DOHH2 (cell line): ENCODE results near the gene SALL2.
A peak's percentile ranks its signal among the peaks of the same experiment; 100 is the strongest.

Experiments used
- H3F3A ChIP-seq: fragments of 200-600 bp; sonication (generic), shearing (Covaris generic); 2 replicates; pipeline ENCODE4 v1.6.0; 2016; ENCODE audit warnings: antibody characterized with exemption, mild to moderate bottlenecking; ENCODE audit not compliant: control insufficient read depth, insufficient read depth
- H3K27ac ChIP-seq: fragments of 200-600 bp; sonication (generic); 2 replicates; pipeline ENCODE4 v1.5.1; 2014; ENCODE audit warnings: low read depth, mild to moderate bottlenecking, low read length, moderate library complexity
- H3K27me3 ChIP-seq: fragments of 200-600 bp; sonication (generic); 2 replicates; pipeline ENCODE4 v1.6.1; 2014; ENCODE audit warnings: mild to moderate bottlenecking, low read length, mixed read lengths; ENCODE audit not compliant: control insufficient read depth
- H3K36me3 ChIP-seq: fragments of 200-600 bp; sonication (generic); 2 replicates; pipeline ENCODE4 v1.6.1; 2014; ENCODE audit warnings: mild to moderate bottlenecking, low read length, moderate library complexity, mixed read lengths; ENCODE audit not compliant: control insufficient read depth
- H3K4me1 ChIP-seq: fragments of 200-600 bp; sonication (generic); 2 replicates; pipeline ENCODE4 v1.6.1; 2014; ENCODE audit warnings: mild to moderate bottlenecking, low read length, mixed read lengths; ENCODE audit not compliant: control insufficient read depth
- H3K4me2 ChIP-seq: fragments of 200-600 bp; sonication (generic); 2 replicates; pipeline ENCODE4 v1.6.0; 2014; ENCODE audit warnings: mild to moderate bottlenecking, low read length, moderate library complexity
- H3K4me3 ChIP-seq: fragments of 200-600 bp; sonication (generic); 2 replicates; pipeline ENCODE4 v1.5.1; 2014; ENCODE audit warnings: mild to moderate bottlenecking, low read length, mixed read lengths
- H3K79me2 ChIP-seq: fragments of 200-600 bp; sonication (generic); 2 replicates; pipeline ENCODE4 v1.6.1; 2014; ENCODE audit warnings: mild to moderate bottlenecking, low read length, mixed read lengths; ENCODE audit not compliant: control insufficient read depth
- H3K9me2 ChIP-seq: fragments of 200-600 bp; sonication (generic); replicated peaks from 2 replicates; pipeline ENCODE4 v1.6.1; 2014; ENCODE audit warnings: mild to moderate bottlenecking, low read length, mixed read lengths; ENCODE audit not compliant: control insufficient read depth
- H3K9me3 ChIP-seq: fragments of 200-600 bp; sonication (generic); 2 replicates; pipeline ENCODE4 v1.6.1; 2014; ENCODE audit warnings: antibody characterized with exemption, low read length, mixed read lengths; ENCODE audit not compliant: control insufficient read depth, insufficient read depth
- H4K20me1 ChIP-seq: fragments of 200-600 bp; sonication (generic); 2 replicates; pipeline ENCODE4 v1.6.0; 2014; ENCODE audit warnings: low read depth, mild to moderate bottlenecking, antibody characterized with exemption, low read length, moderate library complexity; ENCODE audit not compliant: control insufficient read depth, insufficient read depth
- EZH2phosphoT487 ChIP-seq: fragments of 200-600 bp; sonication (generic); IDR thresholded peaks from 2 replicates; pipeline ENCODE4 v1.6.1; 2017; ENCODE audit warnings: borderline replicate concordance, mild to moderate bottlenecking, antibody characterized with exemption, low read length, moderate library complexity, mixed read lengths
- TF ChIP-seq, protein P1 (sequence below): fragments of 200-600 bp; sonication (generic); IDR thresholded peaks from one replicate; pipeline ENCODE4 v1.5.1; 2014; ENCODE audit warnings: antibody characterized with exemption, mild to moderate bottlenecking, low read depth, low read length; ENCODE audit not compliant: poor library complexity, severe bottlenecking

SALL2 gene

DNA sequence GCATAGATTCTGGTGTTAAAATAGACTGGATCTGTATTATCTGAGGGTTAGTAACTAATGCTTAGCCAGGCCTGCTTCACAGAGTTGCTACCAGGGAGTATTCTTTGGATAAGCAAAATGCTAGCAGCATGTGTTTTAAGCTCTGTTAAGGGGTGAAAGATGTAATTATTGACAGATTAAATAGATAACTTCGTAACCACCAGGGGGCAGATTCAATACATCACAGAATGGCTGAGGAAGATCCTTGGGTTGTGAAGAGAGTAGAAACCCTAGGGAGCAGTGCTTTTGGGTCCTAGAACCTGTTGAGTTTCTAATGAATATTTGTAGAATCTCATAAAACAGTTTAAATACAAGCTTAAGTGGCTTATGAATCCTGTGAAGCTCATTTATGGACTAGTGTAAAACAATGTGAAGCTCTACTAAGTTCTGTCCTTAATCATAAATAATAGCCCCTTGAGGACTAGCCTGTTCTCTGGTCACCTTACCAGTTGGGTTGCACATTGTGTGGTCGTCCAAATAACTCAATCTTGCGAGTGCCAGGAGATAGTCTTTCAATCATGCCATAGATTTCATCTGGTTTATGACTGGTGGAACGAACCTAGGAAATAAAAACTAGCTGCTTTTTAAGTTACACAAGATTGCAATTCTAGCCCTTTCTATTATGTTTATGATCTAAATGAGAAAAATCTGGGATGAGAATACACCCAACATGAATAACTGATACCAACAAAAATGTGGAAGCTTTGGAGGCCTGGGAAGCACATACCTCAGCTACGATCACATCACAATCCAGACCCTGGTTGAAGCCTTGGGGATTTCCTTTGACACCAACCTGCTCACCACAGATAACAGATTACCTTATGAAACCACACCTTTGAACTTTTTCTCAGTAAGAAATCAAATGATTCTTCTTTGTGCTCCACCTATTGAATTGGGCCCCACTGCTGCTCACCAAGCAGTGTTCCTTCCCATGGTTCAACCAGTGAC lies 27.3 kb downstream of the SALL2 start:
- Histone ChIP-seq H3K4me2 (no peak overlapping the region), H3K9me2 (no peaks in the 10 kb centered on the region), H3F3A (peaks cover 7% of the 10 kb centered on the region; the same call in 1 of the 2 replicates), H3K4me3 (no peak overlapping the region), H3K27me3 (no peaks in the 10 kb centered on the region), H3K36me3 (peaks cover 92% of the 10 kb centered on the region), H3K9me3 (no peaks in the 10 kb centered on the region), H3K79me2 (peaks cover 8% of the 10 kb centered on the region), H3K4me1 (no peaks in the 10 kb centered on the region), H4K20me1 (no peaks in the 10 kb centered on the region), H3K27ac (no peak overlapping the region)
- TF ChIP-seq, protein P1, sequence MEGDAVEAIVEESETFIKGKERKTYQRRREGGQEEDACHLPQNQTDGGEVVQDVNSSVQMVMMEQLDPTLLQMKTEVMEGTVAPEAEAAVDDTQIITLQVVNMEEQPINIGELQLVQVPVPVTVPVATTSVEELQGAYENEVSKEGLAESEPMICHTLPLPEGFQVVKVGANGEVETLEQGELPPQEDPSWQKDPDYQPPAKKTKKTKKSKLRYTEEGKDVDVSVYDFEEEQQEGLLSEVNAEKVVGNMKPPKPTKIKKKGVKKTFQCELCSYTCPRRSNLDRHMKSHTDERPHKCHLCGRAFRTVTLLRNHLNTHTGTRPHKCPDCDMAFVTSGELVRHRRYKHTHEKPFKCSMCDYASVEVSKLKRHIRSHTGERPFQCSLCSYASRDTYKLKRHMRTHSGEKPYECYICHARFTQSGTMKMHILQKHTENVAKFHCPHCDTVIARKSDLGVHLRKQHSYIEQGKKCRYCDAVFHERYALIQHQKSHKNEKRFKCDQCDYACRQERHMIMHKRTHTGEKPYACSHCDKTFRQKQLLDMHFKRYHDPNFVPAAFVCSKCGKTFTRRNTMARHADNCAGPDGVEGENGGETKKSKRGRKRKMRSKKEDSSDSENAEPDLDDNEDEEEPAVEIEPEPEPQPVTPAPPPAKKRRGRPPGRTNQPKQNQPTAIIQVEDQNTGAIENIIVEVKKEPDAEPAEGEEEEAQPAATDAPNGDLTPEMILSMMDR, result peak; percentile 75
- TF ChIP-seq EZH2phosphoT487, result no peak

DNA sequence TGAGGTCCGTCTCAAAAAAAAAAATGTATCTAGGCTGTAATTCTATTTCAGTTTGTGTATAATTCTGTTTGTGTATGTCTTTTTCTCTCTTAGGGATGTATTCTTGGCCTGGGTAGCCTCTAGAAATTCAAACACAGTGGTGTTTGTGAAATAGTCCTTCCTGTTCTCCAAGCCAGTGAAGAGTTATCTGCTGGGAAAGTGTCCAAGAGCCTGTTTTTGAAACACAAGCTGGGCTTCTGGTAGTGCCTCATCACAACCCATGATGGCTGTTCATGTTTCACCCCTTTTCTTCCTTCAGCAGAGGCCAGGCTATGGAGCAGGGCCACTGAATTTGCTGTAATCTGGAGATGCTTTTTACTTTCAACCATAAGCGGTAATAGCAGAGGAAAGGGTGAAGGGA lies 29.7 kb downstream of the SALL2 start:
- H3K4me1 ChIP-seq, result no peaks in the 10 kb centered on the region
- no peaks in the 10 kb centered on the region for H3K27me3 ChIP-seq
- peaks cover 84% of the 10 kb centered on the region for H3K36me3 ChIP-seq
- peaks cover 7% of the 10 kb centered on the region; the same call in 1 of the 2 replicates for H3F3A ChIP-seq
- no peaks in the 10 kb centered on the region for H4K20me1 ChIP-seq
- H3K4me2 ChIP-seq, result no peak overlapping the region
- TF ChIP-seq, protein P1, result no peak
- no peak for TF ChIP-seq EZH2phosphoT487
- no peak overlapping the region for H3K4me3 ChIP-seq
- H3K27ac ChIP-seq, result no peak overlapping the region
- no peaks in the 10 kb centered on the region for H3K9me3 ChIP-seq
- no peaks in the 10 kb centered on the region for H3K9me2 ChIP-seq
- H3K79me2 ChIP-seq, result no peaks in the 10 kb centered on the region

DNA sequence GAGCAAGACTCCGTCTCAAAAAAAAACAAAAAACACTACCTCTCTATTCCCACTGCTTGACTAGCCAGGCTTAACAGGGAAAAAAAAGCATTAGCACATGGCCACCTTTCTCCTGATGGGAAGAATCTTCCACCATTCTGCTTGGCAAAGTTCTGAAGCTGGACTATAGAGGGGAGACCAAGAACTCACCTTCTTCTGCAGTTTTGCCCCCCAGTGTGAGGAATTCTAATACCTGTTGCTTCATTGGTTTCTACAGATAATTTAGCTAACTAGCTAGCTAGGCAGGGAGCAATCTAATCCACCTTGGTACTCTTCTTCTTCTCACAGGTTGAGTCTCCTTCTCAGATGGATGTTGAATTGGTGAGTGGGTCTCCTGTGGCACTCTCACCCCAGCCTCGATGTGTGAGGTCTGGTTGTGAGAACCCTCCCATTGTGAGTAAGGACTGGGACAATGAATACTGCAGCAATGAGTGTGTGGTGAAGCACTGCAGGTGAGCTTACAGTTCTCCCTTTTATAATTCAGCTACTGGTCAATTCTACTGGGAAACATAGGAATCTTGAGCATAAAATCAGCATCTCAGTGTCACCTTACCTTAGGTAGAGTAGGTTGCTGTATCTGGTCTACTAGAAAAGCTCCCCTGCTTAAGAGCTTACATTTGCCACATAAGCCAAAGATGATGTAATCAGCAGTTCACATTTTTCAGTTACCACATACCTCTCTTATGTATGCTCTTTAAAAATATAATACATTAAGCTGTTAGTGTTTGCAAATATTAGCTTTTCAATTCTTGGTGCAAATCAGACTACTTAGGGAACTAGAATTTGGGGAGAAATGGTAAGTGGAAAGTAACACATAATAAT lies 31.0 kb downstream of the SALL2 start:
- no peaks in the 10 kb centered on the region for H4K20me1 ChIP-seq
- H3K79me2 ChIP-seq, result no peaks in the 10 kb centered on the region
- H3K4me2 ChIP-seq, result no peak overlapping the region
- H3K9me3 ChIP-seq, result no peaks in the 10 kb centered on the region
- H3K4me3 ChIP-seq, result no peak overlapping the region
- no peak overlapping the region for H3K27ac ChIP-seq
- peaks cover 78% of the 10 kb centered on the region for H3K36me3 ChIP-seq
- no peak for TF ChIP-seq EZH2phosphoT487
- TF ChIP-seq, protein P1, result no peak
- H3K9me2 ChIP-seq, result no peaks in the 10 kb centered on the region
- peaks cover 7% of the 10 kb centered on the region; the same call in 1 of the 2 replicates for H3F3A ChIP-seq
- H3K4me1 ChIP-seq, result no peaks in the 10 kb centered on the region
- no peaks in the 10 kb centered on the region for H3K27me3 ChIP-seq
